ENCODE results near the gene FLRT1. TPM values are rescaled to one million over a fixed set of nuclear protein-coding genes. Genes with fewer than 3 reads are reported as not detected.

The FLRT1 gene
- total and polyA plus RNA-seq, 2 experiments from 2014 or later = 0.76 to 1.1 TPM

DNA sequence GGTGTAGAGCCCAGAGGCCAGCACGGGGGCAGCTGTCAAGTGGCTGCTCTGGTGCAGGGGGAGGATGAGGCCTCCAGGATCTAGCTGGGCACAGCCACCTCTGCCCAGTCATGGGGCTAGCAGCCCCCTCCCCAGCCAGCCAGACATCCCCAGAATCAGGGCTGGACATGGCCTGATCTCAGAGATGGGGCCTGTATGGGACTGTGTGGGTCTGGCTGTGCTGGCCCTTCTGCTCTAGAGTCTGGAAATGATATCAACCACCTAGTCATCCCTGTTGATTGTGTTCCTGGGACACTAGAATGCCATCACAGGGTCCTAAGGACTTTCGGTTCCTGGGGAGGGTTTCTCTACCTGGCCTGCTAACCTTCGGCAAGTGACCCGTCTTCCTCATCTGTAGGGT, 2.8 kb downstream of the FLRT1 start:
- Mint-ChIP-seq H3K4me3 (no peak overlapping the region), H3K27me3 (ENCODE audit: insufficient read depth, low read depth, poor library complexity) (peaks cover 77% of the 10 kb centered on the region), H3K9me3 (peaks cover 3% of the 10 kb centered on the region; the same call in 2 of the 3 replicates), H3K36me3 (ENCODE audit: low read depth) (no peaks in the 10 kb centered on the region), H3K27ac (no peak overlapping the region), H3K4me1 (peaks cover 24% of the 10 kb centered on the region)
- TF ChIP-seq ZNF462 (CRISPR knock-in tag; IDR thresholded peaks at IDR 0.05) = no peak
- TF ChIP-seq, protein P1, sequence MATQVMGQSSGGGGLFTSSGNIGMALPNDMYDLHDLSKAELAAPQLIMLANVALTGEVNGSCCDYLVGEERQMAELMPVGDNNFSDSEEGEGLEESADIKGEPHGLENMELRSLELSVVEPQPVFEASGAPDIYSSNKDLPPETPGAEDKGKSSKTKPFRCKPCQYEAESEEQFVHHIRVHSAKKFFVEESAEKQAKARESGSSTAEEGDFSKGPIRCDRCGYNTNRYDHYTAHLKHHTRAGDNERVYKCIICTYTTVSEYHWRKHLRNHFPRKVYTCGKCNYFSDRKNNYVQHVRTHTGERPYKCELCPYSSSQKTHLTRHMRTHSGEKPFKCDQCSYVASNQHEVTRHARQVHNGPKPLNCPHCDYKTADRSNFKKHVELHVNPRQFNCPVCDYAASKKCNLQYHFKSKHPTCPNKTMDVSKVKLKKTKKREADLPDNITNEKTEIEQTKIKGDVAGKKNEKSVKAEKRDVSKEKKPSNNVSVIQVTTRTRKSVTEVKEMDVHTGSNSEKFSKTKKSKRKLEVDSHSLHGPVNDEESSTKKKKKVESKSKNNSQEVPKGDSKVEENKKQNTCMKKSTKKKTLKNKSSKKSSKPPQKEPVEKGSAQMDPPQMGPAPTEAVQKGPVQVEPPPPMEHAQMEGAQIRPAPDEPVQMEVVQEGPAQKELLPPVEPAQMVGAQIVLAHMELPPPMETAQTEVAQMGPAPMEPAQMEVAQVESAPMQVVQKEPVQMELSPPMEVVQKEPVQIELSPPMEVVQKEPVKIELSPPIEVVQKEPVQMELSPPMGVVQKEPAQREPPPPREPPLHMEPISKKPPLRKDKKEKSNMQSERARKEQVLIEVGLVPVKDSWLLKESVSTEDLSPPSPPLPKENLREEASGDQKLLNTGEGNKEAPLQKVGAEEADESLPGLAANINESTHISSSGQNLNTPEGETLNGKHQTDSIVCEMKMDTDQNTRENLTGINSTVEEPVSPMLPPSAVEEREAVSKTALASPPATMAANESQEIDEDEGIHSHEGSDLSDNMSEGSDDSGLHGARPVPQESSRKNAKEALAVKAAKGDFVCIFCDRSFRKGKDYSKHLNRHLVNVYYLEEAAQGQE (IDR thresholded peaks at IDR 0.05; ENCODE audit: unreplicated experiment) = no peak
- Histone ChIP-seq H3K4me2 (no peak overlapping the region), H3K9me2 (ENCODE audit: insufficient read depth) (no peaks in the 10 kb centered on the region), H3K4me1 (ENCODE audit: insufficient read depth) (peaks cover 27% of the 10 kb centered on the region; the same call in 1 of the 2 replicates), H3K4me3 (no peak overlapping the region), H4K20me1 (replicated peaks; ENCODE audit: insufficient read depth) (no peaks in the 10 kb centered on the region; the same call in 1 of the 2 replicates), H2AFZ (no peak overlapping the region), H3K79me2 (replicated peaks; ENCODE audit: insufficient read depth) (no peaks in the 10 kb centered on the region), H3K27ac (ENCODE audit: low read depth) (no peak overlapping the region), H3K27me3 (ENCODE audit: insufficient read depth) (peaks cover 96% of the 10 kb centered on the region), H3F3A (replicated peaks; ENCODE audit: low read depth) (0 out of 2 replicates have a peak, but pooled peaks cover 14% of the 10 kb centered on the region), H3K36me3 (ENCODE audit: insufficient read depth) (no peaks in the 10 kb centered on the region)
- ATAC-seq (no peak), DNase-seq (ENCODE audit: low spot score) (no peak)
